IMR-90 (cell line): ENCODE measurements around the gene AMD1. TPM values are rescaled to one million over a fixed set of nuclear protein-coding genes. Genes with fewer than 3 reads are reported as not detected.

Source experiments
- ATAC-seq: fragments of 200-7000 bp; cut with Tn5 transposase; 2 replicates; pipeline ENCODE4 v1.9.1; 2020; ENCODE audit warnings: low read depth, mild to moderate bottlenecking, moderate library complexity
- BruUV-seq: library from RNA; stranded (reverse); fragments of 400-500 nt; replicated peaks from 2 replicates; lab custom pipeline; 2021; lab: Mats Ljungman, UMichigan
- CTCF ChIA-PET: fragments of 300-600 bp; formaldehyde crosslinking; extraction: SDS; loops from one replicate; lab custom pipeline; 2021; ENCODE audit warnings: antibody characterized with exemption; lab: Yijun Ruan, JAX
- POLR2A ChIA-PET: fragments of 300-600 bp; sonication (Branson Sonifier 250); formaldehyde crosslinking; loops from one replicate; lab custom pipeline; 2022; ENCODE audit warnings: antibody characterized with exemption; ENCODE audit not compliant: unreplicated experiment; lab: Charles Lee
- DNase-seq: peaks from one replicate; pipeline ENCODE4 v3.0.0; 2013
- H2AFZ ChIP-seq: replicated peaks from 2 replicates; pipeline ENCODE3; 2013; ENCODE audit warnings: low read length, mild to moderate bottlenecking; ENCODE audit not compliant: poor library complexity
- H2AK5ac ChIP-seq: 2 replicates; pipeline ENCODE4 v1.6.1; 2013; ENCODE audit warnings: low read depth, low read length, inconsistent platforms
- H2AK9ac ChIP-seq: replicated peaks from 2 replicates; pipeline ENCODE3; 2013; ENCODE audit warnings: mild to moderate bottlenecking, low read depth, low read length, moderate library complexity; ENCODE audit not compliant: poor library complexity
- H2BK120ac ChIP-seq: 2 replicates; pipeline ENCODE4 v1.6.1; 2013; ENCODE audit warnings: low read depth, low read length, inconsistent platforms
- H2BK15ac ChIP-seq: 3 replicates; pipeline ENCODE4 v1.6.1; 2013; ENCODE audit warnings: low read depth, low read length, inconsistent platforms
- H2BK20ac ChIP-seq: 2 replicates; pipeline ENCODE4 v1.6.1; 2013; ENCODE audit warnings: low read depth, mild to moderate bottlenecking, inconsistent platforms, low read length, moderate library complexity
- H2BK5ac ChIP-seq: 2 replicates; pipeline ENCODE4 v1.6.1; 2013; ENCODE audit warnings: mild to moderate bottlenecking, low read depth, low read length, inconsistent platforms; ENCODE audit not compliant: poor library complexity, severe bottlenecking
- H3K14ac ChIP-seq: replicated peaks from 2 replicates; pipeline ENCODE4 v1.6.1; 2013; ENCODE audit warnings: low read depth, low read length, inconsistent platforms
- H3K18ac ChIP-seq: 2 replicates; pipeline ENCODE4 v1.6.1; 2013; ENCODE audit warnings: low read depth, low read length, control low read depth
- H3K23ac ChIP-seq: 2 replicates; pipeline ENCODE4 v1.6.1; 2013; ENCODE audit warnings: low read depth, low read length, inconsistent platforms
- H3K27ac ChIP-seq: 2 replicates; pipeline ENCODE4 v1.5.1; 2013; ENCODE audit warnings: mild to moderate bottlenecking, control low read depth, low read length; ENCODE audit not compliant: insufficient read depth
- H3K27me3 ChIP-seq: 2 replicates; pipeline ENCODE4 v1.6.1; 2013; ENCODE audit warnings: low read length; ENCODE audit not compliant: control insufficient read depth, insufficient read depth
- H3K36me3 ChIP-seq: 2 replicates; pipeline ENCODE4 v1.6.1; 2013; ENCODE audit warnings: low read length, mixed read lengths; ENCODE audit not compliant: control insufficient read depth, insufficient read depth
- H3K4ac ChIP-seq: 2 replicates; pipeline ENCODE4 v1.6.1; 2013; ENCODE audit warnings: low read depth, low read length, inconsistent platforms
- H3K4me1 ChIP-seq: 2 replicates; pipeline ENCODE4 v1.6.1; 2013; ENCODE audit warnings: low read length, mixed read lengths; ENCODE audit not compliant: control insufficient read depth, insufficient read depth
- H3K4me2 ChIP-seq: 2 replicates; pipeline ENCODE4 v1.6.1; 2013; ENCODE audit warnings: low read depth, mild to moderate bottlenecking, control low read depth, low read length, moderate library complexity
- H3K4me3 ChIP-seq: 2 replicates; pipeline ENCODE4 v1.5.1; 2013; ENCODE audit warnings: low read depth, mild to moderate bottlenecking, control low read depth, low read length, moderate library complexity; ENCODE audit not compliant: insufficient read depth
- H3K56ac ChIP-seq: 2 replicates; pipeline ENCODE4 v1.6.1; 2013; ENCODE audit warnings: low read length, inconsistent platforms; ENCODE audit not compliant: insufficient read depth; ENCODE audit errors: extremely low read depth
- H3K79me1 ChIP-seq, 2 experiments: 2 replicates each; pipeline ENCODE4 v1.6.1; 2013; ENCODE audit warnings: low read length in 2 of 2, inconsistent platforms in 1 of 2, low read depth in 1 of 2
- H3K9ac ChIP-seq: 2 replicates; pipeline ENCODE4 v1.6.1; 2013; ENCODE audit warnings: low read depth, low read length, control low read depth
- H3K9me1 ChIP-seq: 2 replicates; pipeline ENCODE4 v1.6.1; 2013; ENCODE audit warnings: low read length, inconsistent platforms; ENCODE audit not compliant: insufficient read depth
- H3K9me3 ChIP-seq: 2 replicates; pipeline ENCODE4 v1.6.1; 2013; ENCODE audit warnings: low read length; ENCODE audit not compliant: control insufficient read depth, insufficient read depth
- H4K20me1 ChIP-seq: 2 replicates; pipeline ENCODE4 v1.6.1; 2013; ENCODE audit warnings: low read length, inconsistent platforms; ENCODE audit not compliant: insufficient read depth
- H4K5ac ChIP-seq: 2 replicates; pipeline ENCODE4 v1.6.1; 2013; ENCODE audit warnings: mild to moderate bottlenecking, low read depth, low read length, control low read depth
- H4K8ac ChIP-seq, 2 experiments: 2 replicates each; pipeline ENCODE4 v1.6.1; 2013; ENCODE audit warnings: low read depth in 2 of 2, low read length in 2 of 2, control low read depth in 1 of 2, inconsistent platforms in 1 of 2
- H4K91ac ChIP-seq: 2 replicates; pipeline ENCODE4 v1.6.1; 2013; ENCODE audit warnings: low read depth, low read length, inconsistent platforms; ENCODE audit not compliant: insufficient read depth
- BHLHE40 ChIP-seq: fragments of 150-350 bp; IDR thresholded peaks from 2 replicates; pipeline ENCODE4 v1.6.1; 2016; ENCODE audit warnings: mild to moderate bottlenecking, low read depth, low read length
- CEBPB ChIP-seq: IDR thresholded peaks from 2 replicates; pipeline ENCODE4 v1.6.1; 2012; ENCODE audit warnings: low read depth, low read length, improper control_type of control experiment
- ELK1 ChIP-seq: fragments of 150-350 bp; IDR thresholded peaks from 2 replicates; pipeline ENCODE4 v1.6.1; 2016; ENCODE audit warnings: low read depth, mild to moderate bottlenecking, low read length, moderate library complexity, borderline replicate concordance
- FOS ChIP-seq: fragments of 150-350 bp; IDR thresholded peaks from 2 replicates; pipeline ENCODE4 v1.6.1; 2016; ENCODE audit warnings: low read depth, low read length
- MAFK ChIP-seq: IDR thresholded peaks from 2 replicates; pipeline ENCODE4 v1.6.1; 2012; ENCODE audit warnings: low read depth, low read length, improper control_type of control experiment
- MAZ ChIP-seq: IDR thresholded peaks from 2 replicates; pipeline ENCODE4 v1.6.1; 2012; ENCODE audit warnings: low read depth, mild to moderate bottlenecking, low read length, improper control_type of control experiment, moderate library complexity, borderline replicate concordance
- MXI1 ChIP-seq: IDR thresholded peaks from 2 replicates; pipeline ENCODE4 v1.6.1; 2012; ENCODE audit warnings: low read depth, mild to moderate bottlenecking, low read length, moderate library complexity, borderline replicate concordance
- NFE2L2 ChIP-seq: fragments of 150-350 bp; IDR thresholded peaks from 2 replicates; pipeline ENCODE4 v1.6.1; 2016; ENCODE audit warnings: low read depth, mild to moderate bottlenecking, low read length
- POLR2A ChIP-seq: IDR thresholded peaks from 2 replicates; pipeline ENCODE4 v1.6.1; 2012; ENCODE audit warnings: mild to moderate bottlenecking, low read depth, low read length
- RCOR1 ChIP-seq: IDR thresholded peaks from 2 replicates; pipeline ENCODE4 v1.6.1; 2012; ENCODE audit warnings: mild to moderate bottlenecking, low read length, improper control_type of control experiment; ENCODE audit not compliant: insufficient replicate concordance
- RFX5 ChIP-seq: IDR thresholded peaks from 2 replicates; pipeline ENCODE4 v1.8.0; 2012; ENCODE audit warnings: low read depth, mild to moderate bottlenecking, low read length, moderate library complexity
- WGBS, 2 experiments: methylation state at CpG; one replicate each; pipeline versions ENCODE4 v1.1.5 to v1.1.7; 2013; ENCODE audit warnings: missing lambda C conversion rate in 2 of 2; ENCODE audit not compliant: insufficient read length in 1 of 2; ENCODE audit errors: extremely low coverage in 2 of 2; 5-methylcytosine and 5-hydroxymethylcytosine counted together
- dilution Hi-C: fragments of 300-500 bp; cut with HindIII; formaldehyde crosslinking; loops from one replicate; pipeline ENCODE4 v1.14.3; 2018; ENCODE audit warnings: low sequenced_read_pairs; ENCODE audit not compliant: unreplicated experiment
- in situ Hi-C: fragments of 300-500 bp; cut with MboI; formaldehyde crosslinking; loops from 3 replicates; pipeline ENCODE4 v1.14.3; 2019; ENCODE audit warnings: low sequenced_read_pairs, inconsistent platforms, mixed read lengths
- intact Hi-C: fragments of 100-400 bp; cut with micrococcal nuclease; formaldehyde crosslinking; loops from 2 replicates; pipeline ENCODE4 v1.10.0; 2022
- polyA plus RNA-seq, 3 experiments: library from polyadenylated mRNA; depleted of rRNA; stranded (reverse); fragments of >200 nt; gene quantifications; 2 replicates each; pipeline ENCODE4 v1.2.3, GENCODE V29; 2012; ENCODE audit warnings: low replicate concordance in 1 of 3
- total RNA-seq: library from RNA; depleted of rRNA; stranded (reverse); fragments of >200 nt; gene quantifications from 2 replicates; pipeline ENCODE4 v1.2.3, GENCODE V29; 2012
- TF ChIP-seq, protein P1 (sequence below): fragments of 150-350 bp; IDR thresholded peaks from 2 replicates; pipeline ENCODE4 v1.6.1; 2017; ENCODE audit warnings: mild to moderate bottlenecking, antibody characterized with exemption, low read length, low read depth

Gene AMD1
- total and polyA plus RNA-seq, 2 of the 4 experiments (the other 2 are of a cell fraction), result 32.2 to 65.8 TPM

DNA sequence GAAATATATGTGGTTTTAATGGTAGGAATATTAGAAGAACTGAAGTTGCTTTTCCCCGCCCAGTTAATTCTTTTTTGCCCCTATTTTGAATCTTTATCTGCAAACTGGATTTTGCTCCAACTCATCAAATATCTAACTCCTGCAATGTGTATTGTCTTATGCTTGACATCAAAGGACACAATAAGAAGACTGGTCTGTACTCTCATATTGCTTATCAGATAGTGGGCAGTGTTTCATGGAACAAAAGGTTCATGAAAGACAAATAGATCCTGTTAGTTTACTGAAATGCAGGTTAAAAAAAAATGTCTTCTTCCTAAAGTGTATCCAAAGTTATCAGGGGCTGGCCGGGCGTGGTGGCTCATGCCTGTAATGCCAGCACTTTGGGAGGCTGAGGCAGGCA lies 56.2 kb downstream of the AMD1 start:
- H3K9me3 ChIP-seq, result no peaks in the 10 kb centered on the region
- no peak overlapping the region for H3K23ac ChIP-seq
- no TSS peak for BruUV-seq
- no peak overlapping the region for H3K4me3 ChIP-seq
- H2BK5ac ChIP-seq, result no peak overlapping the region
- in situ Hi-C loops, result no loop called here
- H3K27ac ChIP-seq, result no peak overlapping the region
- H2AK9ac ChIP-seq, result no peak overlapping the region
- intact Hi-C loops, result no loop called here
- peaks cover 2% of the 10 kb centered on the region; the same call in 1 of the 2 replicates for H3K27me3 ChIP-seq
- no peak overlapping the region for H3K56ac ChIP-seq
- H3K9me1 ChIP-seq, result no peaks in the 10 kb centered on the region
- H3K14ac ChIP-seq, result no peak overlapping the region
- no peaks in the 10 kb centered on the region for H3K36me3 ChIP-seq
- ChIA-PET CTCF (no interaction called here), POLR2A (no interaction called here)
- no peak overlapping the region for H4K5ac ChIP-seq
- dilution Hi-C loops, result no loop called here
- H2BK15ac ChIP-seq, result no peak overlapping the region
- no peak for ATAC-seq
- H2AFZ ChIP-seq, result no peak overlapping the region
- H3K4me1 ChIP-seq, result no peaks in the 10 kb centered on the region
- H4K8ac ChIP-seq, result no peak overlapping the region
- no peak for DNase-seq
- no peak overlapping the region for H3K9ac ChIP-seq
- no CpG with 5 or more reads among the region's 3 CpGs for WGBS, 2 experiments
- H2BK120ac ChIP-seq, result no peak overlapping the region
- H3K18ac ChIP-seq, result no peak overlapping the region
- H3K4ac ChIP-seq, result no peak overlapping the region
- no peaks in the 10 kb centered on the region for H4K20me1 ChIP-seq
- H2BK20ac ChIP-seq, result no peak overlapping the region
- H2AK5ac ChIP-seq, result no peak overlapping the region
- TF ChIP-seq RCOR1, result no peak
- no peak for TF ChIP-seq MXI1
- no peak for TF ChIP-seq FOS
- no peak for TF ChIP-seq RFX5
- TF ChIP-seq BHLHE40, result no peak
- no peak for TF ChIP-seq NFE2L2
- no peak for TF ChIP-seq MAZ
- TF ChIP-seq ELK1, result no peak
- TF ChIP-seq, protein P1, sequence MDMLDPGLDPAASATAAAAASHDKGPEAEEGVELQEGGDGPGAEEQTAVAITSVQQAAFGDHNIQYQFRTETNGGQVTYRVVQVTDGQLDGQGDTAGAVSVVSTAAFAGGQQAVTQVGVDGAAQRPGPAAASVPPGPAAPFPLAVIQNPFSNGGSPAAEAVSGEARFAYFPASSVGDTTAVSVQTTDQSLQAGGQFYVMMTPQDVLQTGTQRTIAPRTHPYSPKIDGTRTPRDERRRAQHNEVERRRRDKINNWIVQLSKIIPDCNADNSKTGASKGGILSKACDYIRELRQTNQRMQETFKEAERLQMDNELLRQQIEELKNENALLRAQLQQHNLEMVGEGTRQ, result no peak
- TF ChIP-seq CEBPB, result no peak
- no peak for TF ChIP-seq POLR2A
- no peak for TF ChIP-seq MAFK
- no peak overlapping the region for H3K4me2 ChIP-seq
- H3K79me1 ChIP-seq, result no peaks in the 10 kb centered on the region
- H4K91ac ChIP-seq, result no peak overlapping the region
